Head of caudate nucleus (tissue), 42 donors: ENCODE results near the gene LTBP1.
"Not testable (repeated sequence)": the region's sequence is repeated elsewhere in the genome, so short reads cannot be mapped to it uniquely, and the experiment has no call there.

Experiments
- DNase-seq, 42 donors: peaks; one replicate each; pipeline versions ENCODE4 v3.0.0 to v3.0.0-alpha.2; 2020 to 2021; ENCODE audit warnings: mixed read lengths in 7 of 42
- intact Hi-C: fragments of 100-400 bp; cut with DNase I; formaldehyde crosslinking; loops from one replicate; pipeline ENCODE4 v1.15.0; 2022

LTBP1 gene

GRCh38 chr2:33389695-33390094, 442.9 kb downstream of the LTBP1 start:
- DNase-seq, intact Hi-C loops: not testable (repeated sequence)

GRCh38 chr2:33391529-33392255, 444.9 kb downstream of the LTBP1 start:
- DNase-seq: no peak
- intact Hi-C loops: no loop called here

- intact Hi-C loops: no loop called here
Measured at GRCh38 chr2:33392366-33392765, 445.6 kb downstream of the LTBP1 start.

GRCh38 chr2:33395034-33395433, 448.3 kb downstream of the LTBP1 start:
- intact Hi-C loops: no loop called here
- peak in 1 of 42 donors; percentile 4 for DNase-seq

More at GRCh38 chr2:33392366-33392765, 445.6 kb downstream of the LTBP1 start:
- DNase-seq: peak in 1 of 42 donors; percentile 17

- DNase-seq: peak in 26 of 42 donors; percentile 12 to 75 (median 40)
Measured at GRCh38 chr2:33395655-33396249, 449.0 kb downstream of the LTBP1 start.

GRCh38 chr2:33404321-33404720, 457.6 kb downstream of the LTBP1 start:
- no peak for DNase-seq
- intact Hi-C loops: no loop called here

More at GRCh38 chr2:33395655-33396249, 449.0 kb downstream of the LTBP1 start:
- intact Hi-C loops: no loop called here

- intact Hi-C loops: no loop called here
- DNase-seq: no peak
Measured at GRCh38 chr2:33406622-33407021, 459.9 kb downstream of the LTBP1 start.

- DNase-seq: no peak
- intact Hi-C loops: no loop called here
Measured at GRCh38 chr2:33408109-33408508, 461.4 kb downstream of the LTBP1 start.

- intact Hi-C loops: no loop called here
- no peak for DNase-seq
Measured at GRCh38 chr2:33409417-33409955, 462.7 kb downstream of the LTBP1 start.

- DNase-seq: no peak
- intact Hi-C loops: no loop called here
Measured at GRCh38 chr2:33411765-33412164, 465.0 kb downstream of the LTBP1 start.

- intact Hi-C loops: no loop called here
- DNase-seq: peak in 10 of 42 donors; percentile 10 to 71 (median 26)
Measured at GRCh38 chr2:33412920-33413319, 466.2 kb downstream of the LTBP1 start.

- intact Hi-C loops: no loop called here
Measured at GRCh38 chr2:33419581-33420200, 472.9 kb downstream of the LTBP1 start.

GRCh38 chr2:33420726-33421125, 474.0 kb downstream of the LTBP1 start:
- no peak for DNase-seq
- intact Hi-C loops: no loop called here

More at GRCh38 chr2:33419581-33420200, 472.9 kb downstream of the LTBP1 start:
- DNase-seq: no peak

GRCh38 chr2:33421820-33422219, 475.1 kb downstream of the LTBP1 start:
- DNase-seq: no peak
- intact Hi-C loops: no loop called here

- no peak for DNase-seq
- intact Hi-C loops: no loop called here
Measured at GRCh38 chr2:33425161-33425560, 478.4 kb downstream of the LTBP1 start.

GRCh38 chr2:33425586-33426031, 478.9 kb downstream of the LTBP1 start:
- intact Hi-C loops: no loop called here
- DNase-seq: no peak

GRCh38 chr2:33426666-33427231, 480.0 kb downstream of the LTBP1 start:
- intact Hi-C loops: no loop called here
- no peak for DNase-seq

- intact Hi-C loops: no loop called here
- no peak for DNase-seq
Measured at GRCh38 chr2:33430077-33430476, 483.3 kb downstream of the LTBP1 start.

- no peak for DNase-seq
- intact Hi-C loops: no loop called here
Measured at GRCh38 chr2:33430856-33431255, 484.1 kb downstream of the LTBP1 start.

- intact Hi-C loops: no loop called here
- DNase-seq: no peak
Measured at GRCh38 chr2:33432871-33433270, 486.1 kb downstream of the LTBP1 start.
